GM18517 (cell line): ENCODE data around the gene LRRC2.
"Not testable (repeated sequence)": the region's sequence is repeated elsewhere in the genome, so short reads cannot be mapped to it uniquely, and the experiment has no call there.

Experiments
- ATAC-seq: cut with Tn5 transposase; IDR thresholded peaks from one replicate; pipeline ENCODE4 v1.9.1; 2021; ENCODE audit warnings: mild to moderate bottlenecking, moderate library complexity; ENCODE audit not compliant: unreplicated experiment

LRRC2 gene

DNA sequence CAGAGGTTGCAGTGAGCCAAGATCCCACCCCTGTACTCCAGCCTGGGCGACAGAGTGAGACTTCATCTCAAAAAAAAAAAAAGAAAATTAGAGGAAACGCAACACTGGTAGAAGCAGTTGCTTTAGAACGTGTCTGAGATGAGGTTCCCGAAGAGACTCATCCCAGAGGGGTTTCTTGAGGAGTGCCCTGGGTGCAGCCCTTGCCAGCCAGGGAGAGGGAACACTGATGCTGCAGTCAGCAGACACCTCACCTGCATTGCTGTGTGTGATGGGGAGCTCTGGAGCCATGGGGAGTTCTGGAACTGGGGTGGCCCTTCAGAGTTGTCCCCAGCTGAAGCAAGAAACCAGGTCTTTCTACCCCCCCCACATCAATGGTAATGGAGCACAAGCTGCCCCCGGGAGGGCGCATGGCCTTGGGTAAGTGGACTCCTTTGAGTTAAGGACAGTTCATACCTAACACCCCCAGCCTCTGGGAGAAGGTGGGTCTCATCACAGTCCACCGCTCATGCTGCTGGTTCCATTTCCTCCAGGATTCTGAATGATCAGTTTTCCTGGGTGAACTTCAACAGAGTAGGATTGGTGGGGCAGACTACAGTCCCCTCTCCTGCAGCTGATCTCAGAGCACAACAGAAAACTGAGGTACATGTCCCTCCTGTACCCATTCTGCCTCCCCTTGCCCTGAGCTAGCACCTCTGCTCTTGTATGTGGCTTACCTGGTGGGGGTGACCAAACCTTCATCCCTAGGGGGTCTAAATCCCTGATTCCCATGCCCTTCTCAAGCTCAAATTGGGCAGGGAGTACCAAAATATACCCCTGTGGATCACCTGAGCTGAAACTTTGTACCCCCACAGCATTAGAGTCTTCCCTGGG, 18.7 kb upstream of the LRRC2 start:
- ATAC-seq = no peak

DNA sequence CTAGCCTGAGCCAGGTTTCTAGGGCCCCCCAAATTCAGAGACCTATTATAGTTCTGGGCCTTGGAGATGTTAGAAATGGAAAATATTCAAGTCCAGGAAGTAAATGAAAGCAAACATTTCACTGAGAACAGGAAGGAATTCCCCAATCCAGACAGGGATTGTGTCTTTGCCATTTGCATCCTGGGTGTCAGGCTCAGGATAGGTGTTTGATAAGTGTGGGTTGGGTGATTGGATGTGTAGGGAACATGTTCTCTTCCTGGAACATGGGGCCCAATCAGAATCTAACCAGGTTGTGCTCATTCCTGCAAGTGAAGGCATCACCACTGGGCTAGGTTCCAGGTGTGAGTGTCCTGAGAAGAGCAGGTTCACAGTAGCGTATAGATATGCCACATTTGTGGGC, 14.6 kb upstream of the LRRC2 start:
- ATAC-seq = no peak

GRCh38 chr3:46579756-46580286, 13.7 kb upstream of the LRRC2 start:
- ATAC-seq = no peak

DNA sequence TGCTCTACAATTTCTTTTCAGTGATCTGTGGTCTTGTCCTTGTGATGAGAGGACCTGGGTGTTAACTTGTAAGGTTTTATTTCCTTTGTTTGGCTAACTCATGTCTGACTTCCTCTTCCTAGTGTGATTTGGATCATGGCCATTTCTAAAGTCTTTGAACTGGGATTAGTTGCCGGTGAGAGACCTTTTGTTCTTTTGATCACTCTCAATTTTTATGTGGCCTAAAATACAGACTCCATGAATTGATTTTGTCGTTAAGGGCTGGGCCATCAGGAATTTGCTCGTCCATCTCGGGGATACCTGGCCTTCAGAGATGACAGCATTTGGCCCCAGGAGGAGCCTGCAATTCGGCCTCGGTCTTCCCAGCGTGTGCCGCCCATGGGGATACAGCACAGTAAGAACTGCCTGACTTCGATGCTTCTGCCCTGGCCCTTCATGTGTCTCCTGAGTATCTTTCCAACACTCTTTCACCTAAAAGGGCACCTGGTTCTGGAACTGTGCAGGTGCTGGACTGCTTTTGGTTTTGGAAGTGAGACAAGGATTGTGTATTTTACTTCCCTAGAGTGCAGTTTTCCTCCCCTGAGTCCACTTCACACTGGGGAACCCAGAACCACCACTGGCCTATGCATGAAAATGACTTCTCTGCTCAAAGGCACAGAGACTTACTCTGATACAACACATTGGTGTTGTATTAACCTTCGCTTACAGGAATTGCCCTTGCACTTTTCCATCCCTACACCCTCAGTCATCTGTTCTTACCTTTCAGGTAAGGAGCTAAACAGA, 13.1 kb upstream of the LRRC2 start:
- no peak for ATAC-seq

DNA sequence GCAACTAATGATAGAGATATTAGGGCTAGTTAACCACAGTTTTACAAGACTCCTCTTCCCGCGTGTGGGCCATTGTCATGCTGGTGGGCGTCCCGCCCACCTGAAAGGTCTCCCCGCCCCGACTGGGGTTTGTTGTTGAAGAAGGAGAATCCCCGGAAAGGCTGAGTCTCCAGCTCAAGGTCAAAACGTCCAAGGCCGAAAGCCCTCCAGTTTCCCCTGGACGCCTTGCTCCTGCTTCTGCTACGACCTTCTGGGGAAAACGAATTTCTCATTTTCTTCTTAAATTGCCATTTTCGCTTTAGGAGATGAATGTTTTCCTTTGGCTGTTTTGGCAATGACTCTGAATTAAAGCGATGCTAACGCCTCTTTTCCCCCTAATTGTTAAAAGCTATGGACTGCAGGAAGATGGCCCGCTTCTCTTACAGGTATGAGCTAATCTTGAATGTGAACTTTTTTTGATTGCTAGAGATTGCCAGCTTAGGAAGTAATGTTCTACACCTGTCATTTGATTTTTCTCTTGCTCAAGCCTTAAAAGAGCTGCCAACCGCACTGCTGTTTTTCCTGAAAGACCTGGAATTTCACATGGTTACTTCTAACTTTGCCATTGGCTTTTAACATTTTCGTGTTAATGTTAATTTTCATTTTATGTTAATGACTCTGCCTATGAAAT, 11.6 kb upstream of the LRRC2 start:
- ATAC-seq = not testable (repeated sequence)

GRCh38 chr3:46576879-46577278, 10.8 kb upstream of the LRRC2 start:
- no peak for ATAC-seq

GRCh38 chr3:46576386-46576785, 10.3 kb upstream of the LRRC2 start:
- no peak for ATAC-seq

DNA sequence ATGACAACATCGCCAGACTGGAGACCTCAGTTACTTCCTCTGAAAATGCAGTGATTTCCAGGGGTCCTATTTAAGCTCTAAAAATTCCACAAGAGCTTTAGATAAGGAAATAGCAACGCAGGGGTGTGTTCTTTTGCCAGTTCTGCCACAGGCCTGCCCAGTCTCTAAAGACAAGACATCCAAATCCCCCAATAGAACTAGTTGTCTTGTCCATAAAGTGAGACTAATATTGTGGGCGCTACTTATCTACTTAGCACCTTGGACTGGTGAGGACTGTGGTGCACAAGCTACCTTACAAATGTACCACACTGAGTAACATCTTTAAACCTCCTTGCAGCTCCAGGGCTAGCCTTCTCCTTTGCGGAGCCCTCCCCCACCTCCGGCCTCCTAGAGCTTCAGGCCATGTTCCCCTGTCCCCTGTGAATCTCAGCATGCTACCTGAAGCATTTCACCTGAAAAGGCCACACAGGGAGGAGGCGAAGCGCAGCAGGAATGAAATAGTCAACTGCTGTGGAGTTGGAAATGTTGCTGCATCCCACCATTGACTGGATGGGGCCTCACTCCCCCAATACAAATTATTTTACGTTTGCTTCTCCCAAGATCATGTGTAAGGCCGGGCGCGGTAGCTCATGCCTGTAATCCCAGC, 9.6 kb upstream of the LRRC2 start:
- ATAC-seq = no peak

- ATAC-seq = no peak
Observed at GRCh38 chr3:46574881-46575576, 8.9 kb upstream of the LRRC2 start.

DNA sequence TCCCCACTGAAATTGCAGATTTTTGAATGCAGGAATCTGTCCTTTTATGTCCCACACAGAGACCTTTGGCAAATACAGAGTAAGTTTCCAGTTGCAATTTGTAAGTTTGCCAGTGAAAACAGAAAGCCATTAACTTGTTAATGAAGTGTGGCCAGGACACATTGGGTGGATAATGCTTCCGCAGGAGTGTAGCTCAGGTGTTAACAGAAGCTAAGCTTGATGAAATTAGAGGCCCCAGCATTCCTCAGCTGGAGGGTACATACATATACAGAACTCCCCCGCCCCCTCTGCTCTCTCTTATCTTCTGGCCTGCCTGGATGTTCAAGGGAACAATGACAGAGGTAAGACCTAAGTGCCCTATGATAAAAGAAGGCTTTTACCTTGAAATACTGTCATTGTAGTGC, 8.1 kb upstream of the LRRC2 start:
- ATAC-seq = no peak

DNA sequence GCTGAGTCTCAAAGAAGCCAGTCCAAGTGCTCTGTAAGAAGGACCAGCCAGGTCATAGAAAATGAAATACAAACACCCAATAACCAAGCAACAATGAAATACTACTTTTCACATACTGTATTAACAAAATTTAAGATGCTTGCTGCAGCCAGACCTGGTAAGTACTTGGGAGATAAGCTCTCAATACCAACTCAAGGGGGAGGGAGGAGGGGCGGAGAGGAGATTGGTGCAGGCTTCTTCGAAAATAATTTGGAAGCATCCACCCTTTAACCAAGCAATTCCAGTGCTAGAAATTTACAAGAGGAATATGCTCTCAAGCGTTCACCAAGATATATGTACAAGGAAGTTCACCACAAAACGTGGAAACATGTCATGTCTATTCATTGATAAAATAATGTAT, 7.6 kb upstream of the LRRC2 start:
- no peak for ATAC-seq

GRCh38 chr3:46571684-46572083, 5.6 kb upstream of the LRRC2 start:
- no peak for ATAC-seq

DNA sequence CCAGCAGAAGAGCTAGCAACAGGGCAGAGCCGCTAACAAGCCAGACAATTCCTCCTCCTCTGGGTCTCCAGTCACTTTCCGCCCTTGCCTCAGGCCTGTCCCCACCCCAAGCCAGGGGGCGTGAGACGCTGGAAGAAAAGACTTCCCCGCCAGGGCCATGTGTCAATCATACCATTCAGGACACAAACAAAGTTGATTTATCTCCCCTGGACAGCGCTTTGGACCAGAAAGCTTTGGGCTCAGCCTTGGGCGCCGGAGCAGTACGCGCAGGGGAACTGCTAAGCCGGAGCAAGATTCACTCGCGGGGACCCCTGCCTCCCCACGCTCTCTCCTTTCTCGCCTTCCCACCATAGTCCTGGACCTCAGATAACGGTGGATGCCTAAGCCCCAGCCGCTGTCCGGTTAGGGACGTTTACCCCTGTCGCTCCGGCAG, 479 bp downstream of the LRRC2 start:
- no peak for ATAC-seq

- no peak for ATAC-seq
Observed at GRCh38 chr3:46565077-46565476, 1.0 kb downstream of the LRRC2 start.

GRCh38 chr3:46564190-46565021, 1.7 kb downstream of the LRRC2 start:
- ATAC-seq = no peak

GRCh38 chr3:46561951-46562350, 4.2 kb downstream of the LRRC2 start:
- no peak for ATAC-seq

DNA sequence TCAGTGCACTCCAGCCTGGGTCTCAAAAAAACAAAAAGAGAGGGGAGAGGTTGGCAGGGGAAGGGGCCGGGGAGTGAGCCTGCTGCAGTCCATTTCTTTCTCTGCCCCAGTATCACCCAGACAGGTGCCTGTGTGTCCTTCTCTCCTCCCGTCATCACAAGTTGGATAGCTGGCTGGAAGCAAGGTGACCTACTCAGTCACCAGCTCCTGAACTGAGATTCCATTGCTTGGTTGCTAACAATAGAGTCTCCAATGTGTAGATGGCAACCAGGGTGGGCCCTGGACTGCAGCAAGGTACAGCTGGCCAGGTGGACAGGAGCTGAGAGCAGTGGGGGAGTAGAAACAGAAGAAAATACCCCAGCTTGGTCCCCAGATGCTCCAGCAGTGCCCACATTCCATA, 4.6 kb downstream of the LRRC2 start:
- no peak for ATAC-seq

DNA sequence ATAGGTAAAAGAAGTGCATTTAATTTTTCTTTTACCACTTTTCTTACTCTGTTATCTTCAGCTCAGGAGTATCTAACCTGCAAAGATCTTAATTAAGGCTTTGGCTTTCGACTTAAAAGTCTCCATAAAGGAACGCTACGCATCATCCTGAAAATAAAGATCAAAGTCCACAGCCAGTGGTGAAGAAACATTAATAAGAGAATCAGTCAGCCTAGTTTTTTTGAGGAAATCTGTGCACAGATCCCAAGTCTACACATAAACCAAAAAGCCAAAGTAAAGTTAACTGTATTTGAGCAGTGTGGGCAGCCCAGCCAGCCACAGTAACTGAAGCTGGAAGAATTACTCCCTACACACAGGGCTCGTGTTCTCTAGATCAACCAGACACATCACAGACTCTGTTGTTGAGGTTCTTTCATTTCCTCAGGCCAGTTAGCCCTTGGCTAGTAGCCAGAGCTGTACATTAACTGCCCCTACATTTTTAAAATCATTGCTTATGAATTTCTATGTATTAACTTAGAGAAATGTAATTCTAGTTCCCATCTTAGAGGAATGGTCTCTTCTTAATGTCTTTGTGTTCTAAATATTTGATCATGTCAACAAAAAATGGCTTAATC, 6.9 kb downstream of the LRRC2 start:
- no peak for ATAC-seq
